ENCODE measurements around the gene KLRD1. TPM values are rescaled to one million over a fixed set of nuclear protein-coding genes. Genes with fewer than 3 reads are reported as not detected.
"Not testable (repeated sequence)": the region's sequence is repeated elsewhere in the genome, so short reads cannot be mapped to it uniquely, and the experiment has no call there.

KLRD1 gene
- polyA plus RNA-seq, 1 of the 3 experiments (the other 2 are of a cell fraction) = not detected

- WGBS (ENCODE audit: low lambda C conversion rate) = 31% methylated on average over 3 of the region's 4 CpGs
Observed at GRCh38 chr12:10338470-10338869, 30.8 kb downstream of the KLRD1 start.

DNA sequence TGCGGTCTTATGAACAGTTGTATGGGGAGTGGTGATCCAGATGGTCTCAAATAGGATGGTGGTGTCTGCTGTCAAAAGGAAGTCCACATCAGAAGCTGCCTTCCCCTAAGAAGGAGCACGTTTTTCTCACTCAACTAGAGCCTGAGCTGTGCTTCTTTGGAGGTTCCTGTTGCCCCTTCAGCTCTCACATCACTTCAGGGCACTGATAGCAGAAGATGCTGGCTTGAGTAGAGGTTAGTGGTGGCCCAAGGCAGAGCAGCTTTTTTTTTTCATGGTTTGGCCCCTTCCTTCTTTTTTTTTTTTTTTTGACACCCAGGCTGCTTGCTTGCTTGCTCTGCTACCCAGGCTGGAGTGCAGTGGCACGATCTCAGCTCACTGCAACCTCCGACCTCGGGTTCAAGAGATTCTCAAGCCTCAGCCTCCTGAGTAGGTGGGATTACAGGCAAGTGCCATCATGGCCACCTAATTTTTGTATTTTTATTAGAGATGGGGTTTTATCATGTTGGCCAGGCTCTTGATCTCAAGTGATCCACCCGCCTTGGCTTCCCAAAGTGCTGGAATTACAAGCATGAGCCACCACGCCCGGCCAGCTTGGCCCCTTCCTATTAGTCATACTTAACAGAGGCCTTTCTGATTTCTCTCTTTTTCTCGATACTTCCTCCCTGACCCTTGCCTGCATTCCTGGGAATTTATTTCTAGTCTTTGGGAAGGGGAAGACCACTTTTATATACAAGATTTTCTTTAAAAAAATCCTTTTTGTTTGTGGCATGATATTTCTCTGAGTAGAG lies 31.6 kb downstream of the KLRD1 start:
- WGBS (ENCODE audit: low lambda C conversion rate) = 11% methylated on average over 9 of the region's 9 CpGs
- Histone ChIP-seq H3K79me2 (ENCODE audit: insufficient read depth) (no peaks in the 10 kb centered on the region), H3K4me3 (ENCODE audit: low read depth in 2 of 2, low read length in 1 of 2) (no peak overlapping the region), H3K27ac (ENCODE audit: low read depth in 2 of 2, low read length in 1 of 2) (no peak overlapping the region), H3F3A (replicated peaks; ENCODE audit: insufficient read depth) (no peaks in the 10 kb centered on the region), H3K9me3 (no peaks in the 10 kb centered on the region), H3K36me3 (replicated peaks in 1 of 2; ENCODE audit: control insufficient read depth in 1 of 2, insufficient read depth in 2 of 2, low read length in 1 of 2) (no peaks in the 10 kb centered on the region), H3K4me1 (ENCODE audit: control insufficient read depth in 1 of 2, insufficient read depth in 2 of 2, low read depth in 1 of 2, low read length in 1 of 2) (no peaks in the 10 kb centered on the region), H3K9me2 (no peaks in the 10 kb centered on the region), H3K4me2 (no peak overlapping the region), H3K9ac (no peak overlapping the region), H3K27me3 (ENCODE audit: insufficient read depth) (peaks cover 18% of the 10 kb centered on the region; the same call in 1 of the 2 replicates), H4K20me1 (ENCODE audit: insufficient read depth) (no peaks in the 10 kb centered on the region), H2AFZ (ENCODE audit: low read depth) (no peak overlapping the region)
- POLR2A ChIA-PET = no interaction called here
- no peak for DNase-seq
- CTCF ChIA-PET = no interaction called here
- TF ChIP-seq FOXM1 (IDR thresholded peaks at IDR 0.05; ENCODE audit: low read depth) = no peak

More at GRCh38 chr12:10338470-10338869, 30.8 kb downstream of the KLRD1 start:
- peaks cover 18% of the 10 kb centered on the region; the same call in 1 of the 2 replicates for H3K27me3 ChIP-seq (ENCODE audit: insufficient read depth)
- CTCF ChIA-PET; H4K20me1 ChIP-seq (ENCODE audit: insufficient read depth); H3K9ac ChIP-seq; H3K4me1 ChIP-seq (ENCODE audit: control insufficient read depth in 1 of 2, insufficient read depth in 2 of 2, low read depth in 1 of 2, low read length in 1 of 2); H3K27ac ChIP-seq (ENCODE audit: low read depth in 2 of 2, low read length in 1 of 2); H3K79me2 ChIP-seq (ENCODE audit: insufficient read depth); H3K36me3 ChIP-seq (replicated peaks in 1 of 2; ENCODE audit: control insufficient read depth in 1 of 2, insufficient read depth in 2 of 2, low read length in 1 of 2); H2AFZ ChIP-seq (ENCODE audit: low read depth); POLR2A ChIA-PET; H3F3A ChIP-seq (replicated peaks; ENCODE audit: insufficient read depth); H3K4me3 ChIP-seq (ENCODE audit: low read depth in 2 of 2, low read length in 1 of 2); H3K9me3 ChIP-seq; H3K4me2 ChIP-seq; DNase-seq; H3K9me2 ChIP-seq: not testable (repeated sequence)

- 5% methylated on average over 2 of the region's 2 CpGs for WGBS (ENCODE audit: low lambda C conversion rate)
- H3K4me1 ChIP-seq (ENCODE audit: control insufficient read depth in 1 of 2, insufficient read depth in 2 of 2, low read depth in 1 of 2, low read length in 1 of 2); H3K9me3 ChIP-seq; H4K20me1 ChIP-seq (ENCODE audit: insufficient read depth); H2AFZ ChIP-seq (ENCODE audit: low read depth); H3K9ac ChIP-seq; DNase-seq; H3F3A ChIP-seq (replicated peaks; ENCODE audit: insufficient read depth); H3K27ac ChIP-seq (ENCODE audit: low read depth in 2 of 2, low read length in 1 of 2); H3K4me2 ChIP-seq; POLR2A ChIA-PET; H3K4me3 ChIP-seq (ENCODE audit: low read depth in 2 of 2, low read length in 1 of 2); H3K36me3 ChIP-seq (replicated peaks in 1 of 2; ENCODE audit: control insufficient read depth in 1 of 2, insufficient read depth in 2 of 2, low read length in 1 of 2); H3K9me2 ChIP-seq; H3K79me2 ChIP-seq (ENCODE audit: insufficient read depth); CTCF ChIA-PET: not testable (repeated sequence)
- H3K27me3 ChIP-seq (ENCODE audit: insufficient read depth) = peaks cover 18% of the 10 kb centered on the region; the same call in 1 of the 2 replicates
Observed at GRCh38 chr12:10340946-10341345, 33.3 kb downstream of the KLRD1 start.

DNA sequence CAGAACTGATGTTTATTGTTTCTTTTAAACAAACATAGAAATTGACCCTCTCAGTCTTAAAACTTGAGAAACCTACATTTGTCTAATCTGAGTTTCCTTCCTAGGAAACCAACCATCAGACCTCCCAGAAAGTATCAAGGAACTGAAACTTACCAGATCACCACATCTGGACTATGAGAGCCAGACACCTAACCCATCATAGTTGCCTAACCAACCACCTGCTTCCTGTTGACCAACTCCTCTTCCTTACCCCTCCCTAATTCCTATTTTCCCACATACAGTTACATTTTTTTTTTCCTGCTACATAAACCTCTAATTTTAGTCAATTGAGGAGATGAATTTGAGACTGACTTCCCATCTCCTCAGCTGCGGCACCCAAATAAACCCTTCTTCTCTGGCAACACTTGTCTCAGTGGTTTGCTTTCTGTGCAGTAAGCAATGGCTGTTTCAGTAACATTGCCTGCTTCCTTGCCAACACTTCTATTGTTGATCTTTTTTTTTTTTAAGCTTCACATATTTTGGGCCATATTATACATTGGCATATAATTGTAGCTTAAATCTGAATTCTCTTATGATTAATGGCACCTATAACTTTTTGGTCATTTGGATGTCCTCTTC lies 34.3 kb downstream of the KLRD1 start:
- DNase-seq = no peak
- TF ChIP-seq ELF1 (IDR thresholded peaks at IDR 0.05) (no peak), SIN3A (IDR thresholded peaks at IDR 0.05; ENCODE audit: borderline replicate concordance, low read depth, low read length) (no peak), SMC3 (IDR thresholded peaks at IDR 0.05; ENCODE audit: low read depth, low read length) (no peak), MAX (IDR thresholded peaks at IDR 0.05; ENCODE audit: low read depth) (no peak), FOSL2 (IDR thresholded peaks at IDR 0.05; ENCODE audit: borderline replicate concordance, low read depth) (no peak), TCF12 (IDR thresholded peaks at IDR 0.05) (no peak), NRF1 (IDR thresholded peaks at IDR 0.05; ENCODE audit: low read depth, low read length) (no peak)
- TF ChIP-seq, protein P1, sequence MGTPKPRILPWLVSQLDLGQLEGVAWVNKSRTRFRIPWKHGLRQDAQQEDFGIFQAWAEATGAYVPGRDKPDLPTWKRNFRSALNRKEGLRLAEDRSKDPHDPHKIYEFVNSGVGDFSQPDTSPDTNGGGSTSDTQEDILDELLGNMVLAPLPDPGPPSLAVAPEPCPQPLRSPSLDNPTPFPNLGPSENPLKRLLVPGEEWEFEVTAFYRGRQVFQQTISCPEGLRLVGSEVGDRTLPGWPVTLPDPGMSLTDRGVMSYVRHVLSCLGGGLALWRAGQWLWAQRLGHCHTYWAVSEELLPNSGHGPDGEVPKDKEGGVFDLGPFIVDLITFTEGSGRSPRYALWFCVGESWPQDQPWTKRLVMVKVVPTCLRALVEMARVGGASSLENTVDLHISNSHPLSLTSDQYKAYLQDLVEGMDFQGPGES (IDR thresholded peaks at IDR 0.05; ENCODE audit: low read depth, low read length) = no peak
- no peak overlapping the region for H3K4me2 ChIP-seq
- CTCF ChIA-PET = no interaction called here
- no peak overlapping the region for H3K27ac ChIP-seq (ENCODE audit: low read depth in 2 of 2, low read length in 1 of 2)
- no peaks in the 10 kb centered on the region for H3K9me2 ChIP-seq
- no peaks in the 10 kb centered on the region for H3F3A ChIP-seq (replicated peaks; ENCODE audit: insufficient read depth)
- H3K27me3 ChIP-seq (ENCODE audit: insufficient read depth) = peaks cover 10% of the 10 kb centered on the region; the same call in 1 of the 2 replicates
- H3K4me1 ChIP-seq (ENCODE audit: control insufficient read depth in 1 of 2, insufficient read depth in 2 of 2, low read depth in 1 of 2, low read length in 1 of 2) = no peaks in the 10 kb centered on the region
- no peaks in the 10 kb centered on the region for H3K9me3 ChIP-seq
- no peaks in the 10 kb centered on the region for H3K79me2 ChIP-seq (ENCODE audit: insufficient read depth)
- no peak overlapping the region for H3K4me3 ChIP-seq (ENCODE audit: low read depth in 2 of 2, low read length in 1 of 2)
- no peak overlapping the region for H3K9ac ChIP-seq
- no peaks in the 10 kb centered on the region for H3K36me3 ChIP-seq (replicated peaks in 1 of 2; ENCODE audit: control insufficient read depth in 1 of 2, insufficient read depth in 2 of 2, low read length in 1 of 2)
- POLR2A ChIA-PET = no interaction called here
- no peak overlapping the region for H2AFZ ChIP-seq (ENCODE audit: low read depth)
- 13% methylated on average over 1 of the region's 1 CpG for WGBS (ENCODE audit: low lambda C conversion rate)
- H4K20me1 ChIP-seq (ENCODE audit: insufficient read depth) = no peaks in the 10 kb centered on the region

GRCh38 chr12:10351457-10351856 lies 43.8 kb downstream of the KLRD1 start:
- H3K9me3 ChIP-seq; H3K79me2 ChIP-seq (ENCODE audit: insufficient read depth); H4K20me1 ChIP-seq (ENCODE audit: insufficient read depth); H3K4me3 ChIP-seq (ENCODE audit: low read depth in 2 of 2, low read length in 1 of 2); H3K27ac ChIP-seq (ENCODE audit: low read depth in 2 of 2, low read length in 1 of 2); H3K36me3 ChIP-seq (replicated peaks in 1 of 2; ENCODE audit: control insufficient read depth in 1 of 2, insufficient read depth in 2 of 2, low read length in 1 of 2); POLR2A ChIA-PET; H3K9me2 ChIP-seq; DNase-seq; H3K27me3 ChIP-seq (ENCODE audit: insufficient read depth); H3K4me1 ChIP-seq (ENCODE audit: control insufficient read depth in 1 of 2, insufficient read depth in 2 of 2, low read depth in 1 of 2, low read length in 1 of 2); H3F3A ChIP-seq (replicated peaks; ENCODE audit: insufficient read depth); H3K9ac ChIP-seq; H3K4me2 ChIP-seq; H2AFZ ChIP-seq (ENCODE audit: low read depth); CTCF ChIA-PET: not testable (repeated sequence)
- WGBS (ENCODE audit: low lambda C conversion rate) = 11% methylated on average over 3 of the region's 3 CpGs
